G401 (cell line): ENCODE data around the gene GPR146. TPM values are rescaled to one million over a fixed set of nuclear protein-coding genes. Genes with fewer than 3 reads are reported as not detected.

Source experiments
- DNase-seq: peaks from one replicate; pipeline ENCODE4 v3.0.0-alpha.2; 2015; ENCODE audit warnings: low spot score
- in situ Hi-C: cut with HindIII; loops from 2 replicates; pipeline ENCODE4 v1.10.0; 2016; ENCODE audit warnings: low sequenced_read_pairs, mixed read lengths
- total RNA-seq: library from RNA; depleted of rRNA; stranded (reverse); fragments of >200 nt; shearing (Covaris generic); gene quantifications from 2 replicates; pipeline ENCODE4 v1.2.3, GENCODE V29; 2014

GPR146 gene
- total RNA-seq, 1 experiment from 2014 or later, result 1.2 TPM

DNA sequence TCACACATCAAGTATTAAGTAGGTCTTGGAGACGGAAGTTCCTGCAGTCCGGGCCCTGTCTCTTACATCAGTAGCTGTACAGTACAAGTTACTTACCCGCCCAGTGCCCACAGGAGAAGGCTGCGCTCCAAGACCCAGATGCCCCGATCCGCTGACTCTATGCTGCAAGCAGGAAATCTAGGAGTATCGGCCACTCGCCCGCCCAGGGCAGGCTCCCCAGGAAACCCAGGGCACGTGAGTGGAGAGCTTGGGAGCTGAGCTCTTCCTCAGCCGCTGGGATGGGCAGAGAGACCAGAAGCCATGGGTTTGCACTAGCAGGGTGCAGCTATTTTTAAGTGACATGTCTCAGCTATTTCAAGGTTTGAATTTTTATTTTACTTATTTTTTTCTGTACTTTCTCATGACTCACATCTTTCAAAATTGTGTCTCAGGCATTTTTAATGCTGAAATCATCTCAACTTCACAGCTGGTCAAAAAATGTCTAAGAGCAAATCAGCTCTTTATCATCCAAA lies 41.6 kb downstream of the GPR146 start:
- in situ Hi-C loops, result no loop called here
- DNase-seq, result no peak

- in situ Hi-C loops, result no loop called here
- peak; percentile 56 for DNase-seq
These were observed 42.5 kb downstream of the GPR146 start for GRCh38 chr7:1086588-1087464.

GRCh38 chr7:1087465-1087814 lies 43.1 kb downstream of the GPR146 start:
- no peak for DNase-seq
- in situ Hi-C loops, result no loop called here

DNA sequence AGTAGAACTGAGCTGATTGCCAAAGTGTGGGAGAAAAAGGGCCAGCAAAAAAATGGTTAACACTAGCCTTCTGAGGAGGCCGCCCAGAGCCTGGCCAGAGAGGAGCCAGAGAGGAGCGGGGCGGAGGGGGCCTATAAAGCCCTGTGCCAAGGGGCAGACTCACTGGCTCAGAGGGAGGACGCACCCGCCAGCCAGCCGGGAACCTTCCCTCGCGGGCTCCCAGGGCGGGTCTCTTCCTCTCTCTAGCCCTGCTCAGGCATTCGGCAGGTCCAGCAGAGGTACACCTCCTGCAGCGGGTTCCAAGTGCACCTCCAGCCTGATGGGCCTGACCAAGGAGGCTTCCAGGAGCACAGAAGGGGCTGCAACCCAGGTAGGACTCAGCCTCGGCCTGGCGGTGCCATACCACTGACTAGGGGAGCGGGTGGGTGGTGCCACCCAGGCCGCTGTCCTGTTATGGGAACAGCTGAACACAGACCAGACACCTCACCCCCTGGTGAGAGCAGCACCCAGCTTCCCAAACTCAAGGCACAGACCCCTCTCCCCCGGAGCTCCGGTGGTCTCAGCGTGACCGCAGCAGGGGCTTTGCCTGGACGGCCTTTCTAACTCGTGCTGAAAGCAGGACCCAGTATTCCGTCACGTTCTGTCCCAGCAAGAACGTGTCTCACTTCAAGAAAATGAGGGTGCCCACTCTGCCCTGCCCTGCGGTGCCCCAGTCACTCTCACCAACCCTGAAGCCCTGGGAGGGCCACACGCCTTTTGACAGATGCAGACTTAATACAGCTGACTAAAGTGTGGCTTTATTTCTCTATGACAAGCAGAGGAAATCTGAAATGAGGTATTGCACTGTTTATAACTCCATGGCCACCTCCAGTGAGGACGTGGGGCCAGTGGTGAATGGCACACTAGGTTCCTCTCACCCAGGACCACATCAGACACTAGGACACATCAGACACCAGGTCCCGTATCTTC lies 43.9 kb downstream of the GPR146 start, which contains the start of gene GPER1:
Gene GPER1, plus strand, starts transcription at position 162 of the 969 bp plus-strand sequence. CDS start 3,616 bp downstream, outside the sequence.
- DNase-seq, result peak; percentile 64
- in situ Hi-C loops, result no loop called here

- in situ Hi-C loops, result no loop called here
- no peak for DNase-seq
These were observed 45.9 kb downstream of the GPR146 start for GRCh38 chr7:1090236-1090635.

- in situ Hi-C loops, result no loop called here
- no peak for DNase-seq
These were observed 46.6 kb downstream of the GPR146 start for GRCh38 chr7:1090686-1091643.

- in situ Hi-C loops, result no loop called here
These were observed 47.3 kb downstream of the GPR146 start for GRCh38 chr7:1091644-1092027.

DNA sequence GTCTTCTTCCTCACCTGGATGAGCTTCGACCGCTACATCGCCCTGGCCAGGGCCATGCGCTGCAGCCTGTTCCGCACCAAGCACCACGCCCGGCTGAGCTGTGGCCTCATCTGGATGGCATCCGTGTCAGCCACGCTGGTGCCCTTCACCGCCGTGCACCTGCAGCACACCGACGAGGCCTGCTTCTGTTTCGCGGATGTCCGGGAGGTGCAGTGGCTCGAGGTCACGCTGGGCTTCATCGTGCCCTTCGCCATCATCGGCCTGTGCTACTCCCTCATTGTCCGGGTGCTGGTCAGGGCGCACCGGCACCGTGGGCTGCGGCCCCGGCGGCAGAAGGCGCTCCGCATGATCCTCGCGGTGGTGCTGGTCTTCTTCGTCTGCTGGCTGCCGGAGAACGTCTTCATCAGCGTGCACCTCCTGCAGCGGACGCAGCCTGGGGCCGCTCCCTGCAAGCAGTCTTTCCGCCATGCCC lies 47.9 kb downstream of the GPR146 start:
- no peak for DNase-seq
- in situ Hi-C loops, result no loop called here

More at GRCh38 chr7:1091644-1092027, 47.3 kb downstream of the GPR146 start:
- DNase-seq, result no peak

GRCh38 chr7:1092806-1093501 lies 48.6 kb downstream of the GPR146 start:
- no peak for DNase-seq

DNA sequence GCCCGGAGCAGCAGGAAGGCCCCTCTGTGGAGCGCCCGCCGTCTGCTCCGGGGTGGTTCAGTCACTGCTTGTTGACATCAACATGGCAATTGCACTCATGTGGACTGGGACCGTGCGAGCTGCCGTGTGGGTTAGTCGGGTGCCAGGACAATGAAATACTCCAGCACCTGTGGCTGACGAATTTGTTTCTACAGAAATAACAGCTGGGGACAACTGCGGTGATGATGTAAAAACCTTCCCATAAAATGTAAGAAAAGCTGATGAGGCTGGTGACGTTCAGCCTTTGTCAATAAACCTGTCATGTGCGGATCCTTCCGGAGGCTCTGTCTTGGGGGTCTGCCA lies 49.1 kb downstream of the GPR146 start:
- DNase-seq, result no peak
- in situ Hi-C loops, result no loop called here

More at GRCh38 chr7:1092806-1093501, 48.6 kb downstream of the GPR146 start:
- in situ Hi-C loops, result no loop called here

DNA sequence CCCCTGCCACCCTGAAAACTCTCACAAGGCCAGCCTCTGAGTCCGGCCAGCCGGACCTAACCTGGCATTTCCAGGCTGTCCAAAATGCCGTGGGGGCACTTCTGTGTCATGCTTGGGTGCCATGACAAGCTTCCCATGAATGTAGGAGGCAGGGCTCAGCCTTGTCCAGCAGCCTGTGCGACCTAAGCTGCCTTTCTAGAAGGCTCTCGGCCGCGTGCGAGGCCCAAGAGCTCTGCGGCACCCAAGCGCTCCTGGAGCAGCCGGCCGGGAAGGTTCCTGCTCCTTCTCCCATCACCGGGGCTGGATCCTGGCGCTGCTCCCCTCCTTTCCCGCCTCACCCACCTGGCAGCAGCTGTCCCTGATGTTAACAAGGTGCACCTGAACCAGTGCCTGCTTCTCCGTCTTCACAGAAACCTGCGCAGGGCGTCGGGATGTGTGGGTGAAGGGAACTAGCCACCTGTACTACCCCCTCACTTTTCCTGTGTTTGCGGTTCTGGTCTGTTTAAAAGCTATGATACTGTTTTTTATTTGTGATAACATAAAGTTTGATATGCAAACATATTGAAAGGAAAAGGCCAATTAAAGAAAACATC lies 49.7 kb downstream of the GPR146 start:
- in situ Hi-C loops, result no loop called here
- DNase-seq, result no peak

- no peak for DNase-seq
- in situ Hi-C loops, result no loop called here
These were observed 50.5 kb downstream of the GPR146 start for GRCh38 chr7:1094870-1095269.

DNA sequence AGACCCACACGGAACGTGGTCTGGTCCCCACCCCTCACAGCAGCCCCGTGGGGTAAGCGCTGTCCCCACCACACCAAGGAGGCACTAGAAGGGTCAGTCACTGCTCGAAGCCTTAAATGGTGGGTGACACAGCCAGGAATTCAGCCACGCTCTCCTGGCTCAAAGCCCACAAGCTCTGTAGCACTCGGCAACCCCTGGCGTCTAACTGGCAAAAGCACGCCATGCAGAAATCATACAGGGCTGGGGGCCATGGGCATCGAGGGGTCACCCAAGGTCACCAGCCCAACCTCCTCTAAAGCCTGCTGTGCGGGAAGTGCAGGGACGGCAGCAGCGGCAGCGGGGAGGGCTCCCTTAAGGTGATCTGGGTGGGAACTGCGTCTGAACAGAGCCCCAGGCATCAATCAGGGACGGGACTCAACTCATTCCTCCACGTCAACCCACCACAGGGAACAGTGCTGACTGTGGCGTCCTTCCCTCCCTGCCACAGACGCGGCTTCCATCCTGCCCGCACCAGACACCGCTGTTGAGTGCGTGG lies 51.3 kb downstream of the GPR146 start:
- in situ Hi-C loops, result no loop called here
- DNase-seq, result no peak

DNA sequence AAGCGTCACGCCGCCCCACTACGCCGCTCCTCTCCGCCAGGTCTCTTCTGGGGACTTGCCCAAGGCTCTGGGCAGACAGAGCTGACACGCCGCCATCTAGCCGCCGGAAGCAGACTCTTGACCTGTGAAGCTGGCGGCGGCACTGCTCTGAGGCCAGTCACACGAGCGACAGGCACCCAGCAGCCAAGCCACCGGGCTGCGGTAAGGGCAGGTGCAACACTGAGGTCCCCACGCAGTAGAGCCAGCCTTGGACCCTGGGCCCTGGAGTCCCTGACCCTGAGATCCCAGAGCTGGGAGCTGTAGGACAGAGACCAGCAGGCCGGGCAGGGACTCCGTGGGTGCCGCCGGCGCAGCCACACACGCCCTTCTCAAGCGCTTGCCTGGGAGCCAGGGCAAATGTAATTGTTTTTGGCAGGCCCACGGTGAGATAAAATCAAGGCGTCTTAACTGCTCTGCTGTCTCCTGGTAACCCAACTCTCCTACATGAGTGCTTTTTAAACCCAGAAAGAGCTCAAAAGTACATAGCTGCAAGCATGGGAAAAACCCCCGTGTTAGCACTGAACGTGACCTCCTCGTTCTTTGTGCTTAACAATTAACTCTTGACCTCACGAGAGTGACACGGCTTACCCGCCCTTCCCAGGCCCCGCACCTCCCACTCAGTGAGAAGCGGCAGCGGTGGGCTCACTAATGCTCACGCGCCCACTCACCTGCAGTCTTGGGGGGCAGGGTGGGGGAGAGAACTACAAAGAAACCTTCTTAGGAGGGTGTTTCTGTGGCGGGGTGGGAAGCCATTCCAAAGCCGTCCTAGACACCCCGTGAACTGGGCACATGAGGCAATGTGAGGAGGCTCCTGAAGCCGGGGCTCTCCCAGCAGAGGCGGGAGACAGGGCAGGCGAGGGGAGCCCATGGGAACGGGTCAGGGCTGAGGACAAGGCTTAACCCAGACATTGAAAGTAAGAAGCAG lies 52.1 kb downstream of the GPR146 start:
- DNase-seq, result peak; percentile 59
- in situ Hi-C loops, result no loop called here

GRCh38 chr7:1097120-1097504 lies 52.8 kb downstream of the GPR146 start:
- no peak for DNase-seq
- in situ Hi-C loops, result no loop called here
